Measurements from ENCODE around the gene SEH1L. TPM values are rescaled to one million over a fixed set of nuclear protein-coding genes. Genes with fewer than 3 reads are reported as not detected.
A peak's percentile ranks its signal among the peaks of the same experiment; 100 is the strongest.

SEH1L gene
- total RNA-seq, 4 donors from 2014 or later: 26.9 to 41.1 (median 34.4) TPM

DNA sequence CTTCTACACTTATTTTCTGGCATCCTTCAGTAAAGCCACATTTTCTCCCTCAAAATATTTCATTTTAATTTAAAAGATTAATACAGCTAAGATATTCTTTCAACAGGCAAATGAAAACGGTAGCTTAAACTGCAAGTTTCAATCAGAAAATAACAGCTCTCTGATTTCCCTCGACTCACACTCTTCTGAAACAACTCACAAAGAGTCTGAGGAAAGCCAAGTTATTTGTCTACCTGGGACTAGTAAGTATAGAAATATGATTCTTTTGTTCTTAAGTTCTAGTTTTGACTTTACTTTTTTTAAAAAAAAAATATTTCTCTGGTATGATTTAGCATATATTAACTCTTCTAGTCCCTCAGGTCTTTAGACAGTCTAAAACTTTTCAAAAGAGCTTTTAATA lies 70.6 kb downstream of the SEH1L start:
- peaks cover 0 to 97% (median 6%) of the 10 kb centered on the region in 3 donors for H3K36me3 ChIP-seq
- TF ChIP-seq, protein P1, sequence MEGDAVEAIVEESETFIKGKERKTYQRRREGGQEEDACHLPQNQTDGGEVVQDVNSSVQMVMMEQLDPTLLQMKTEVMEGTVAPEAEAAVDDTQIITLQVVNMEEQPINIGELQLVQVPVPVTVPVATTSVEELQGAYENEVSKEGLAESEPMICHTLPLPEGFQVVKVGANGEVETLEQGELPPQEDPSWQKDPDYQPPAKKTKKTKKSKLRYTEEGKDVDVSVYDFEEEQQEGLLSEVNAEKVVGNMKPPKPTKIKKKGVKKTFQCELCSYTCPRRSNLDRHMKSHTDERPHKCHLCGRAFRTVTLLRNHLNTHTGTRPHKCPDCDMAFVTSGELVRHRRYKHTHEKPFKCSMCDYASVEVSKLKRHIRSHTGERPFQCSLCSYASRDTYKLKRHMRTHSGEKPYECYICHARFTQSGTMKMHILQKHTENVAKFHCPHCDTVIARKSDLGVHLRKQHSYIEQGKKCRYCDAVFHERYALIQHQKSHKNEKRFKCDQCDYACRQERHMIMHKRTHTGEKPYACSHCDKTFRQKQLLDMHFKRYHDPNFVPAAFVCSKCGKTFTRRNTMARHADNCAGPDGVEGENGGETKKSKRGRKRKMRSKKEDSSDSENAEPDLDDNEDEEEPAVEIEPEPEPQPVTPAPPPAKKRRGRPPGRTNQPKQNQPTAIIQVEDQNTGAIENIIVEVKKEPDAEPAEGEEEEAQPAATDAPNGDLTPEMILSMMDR (IDR thresholded peaks at IDR 0.05): no peak
- TF ChIP-seq POLR2A (IDR thresholded peaks at IDR 0.05) (no peak), EP300 (IDR thresholded peaks at IDR 0.05) (no peak)

DNA sequence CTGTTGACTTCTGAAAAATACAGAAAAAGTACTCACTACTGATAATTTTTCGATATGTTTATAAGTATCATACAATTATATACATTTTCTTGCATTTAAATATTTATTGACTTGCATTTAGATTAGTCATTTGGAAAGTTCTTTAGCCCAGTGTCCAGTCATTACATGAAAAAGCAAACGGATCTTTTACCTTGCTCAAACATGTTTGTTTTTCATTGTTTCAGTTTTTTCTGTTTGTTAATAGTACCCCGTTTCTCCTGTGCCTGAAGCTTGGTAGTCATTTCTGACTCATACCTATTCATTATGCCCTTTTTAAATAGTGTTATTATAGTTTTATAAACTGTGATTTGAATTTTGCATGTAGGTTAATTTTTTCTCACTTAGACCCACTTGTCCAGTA lies 71.5 kb downstream of the SEH1L start:
- no peaks in the 10 kb centered on the region for H3K27me3 ChIP-seq
- no peak overlapping the region for H3K4me3 ChIP-seq
- no peak overlapping the region for H3K27ac ChIP-seq
- H3K9me3 ChIP-seq: peaks cover 0 to 10% (median 0%) of the 10 kb centered on the region in 4 donors
- H3K36me3 ChIP-seq: peaks cover 0 to 96% (median 0%) of the 10 kb centered on the region in 3 donors
- DNase-seq (ENCODE audit: low spot score in 2 of 2): no peak
- TF ChIP-seq, protein P1 (IDR thresholded peaks at IDR 0.05): no peak
- no peak for TF ChIP-seq POLR2A (IDR thresholded peaks at IDR 0.05)
- no peak for TF ChIP-seq EP300 (IDR thresholded peaks at IDR 0.05)
- H3K4me1 ChIP-seq: no peaks in the 10 kb centered on the region
- 62 to 71% methylated on average over 3 of the region's 3 CpGs for WGBS, 2 donors

More for the DNA sequence above, 70.6 kb downstream of the SEH1L start:
- Histone ChIP-seq H3K9me3 (peaks cover 0 to 10% (median 0%) of the 10 kb centered on the region in 4 donors), H3K4me1 (no peaks in the 10 kb centered on the region), H3K27ac (no peak overlapping the region), H3K27me3 (no peaks in the 10 kb centered on the region), H3K4me3 (no peak overlapping the region)
- no peak for DNase-seq (ENCODE audit: low spot score in 2 of 2)
- 84 to 85% methylated on average over 2 of the region's 2 CpGs for WGBS, 2 donors

- Histone ChIP-seq H3K27ac (no peak overlapping the region), H3K4me3 (no peak overlapping the region), H3K36me3 (peaks cover 0 to 86% (median 0%) of the 10 kb centered on the region in 3 donors), H3K4me1 (no peaks in the 10 kb centered on the region), H3K27me3 (no peaks in the 10 kb centered on the region), H3K9me3 (peaks cover 0 to 10% (median 0%) of the 10 kb centered on the region in 4 donors)
- TF ChIP-seq, protein P1 (IDR thresholded peaks at IDR 0.05): no peak
- TF ChIP-seq POLR2A (IDR thresholded peaks at IDR 0.05): no peak
- no peak for TF ChIP-seq EP300 (IDR thresholded peaks at IDR 0.05)
- DNase-seq (ENCODE audit: low spot score in 2 of 2): no peak
These were observed 74.8 kb downstream of the SEH1L start for GRCh38 chr18:13022644-13023043.

DNA sequence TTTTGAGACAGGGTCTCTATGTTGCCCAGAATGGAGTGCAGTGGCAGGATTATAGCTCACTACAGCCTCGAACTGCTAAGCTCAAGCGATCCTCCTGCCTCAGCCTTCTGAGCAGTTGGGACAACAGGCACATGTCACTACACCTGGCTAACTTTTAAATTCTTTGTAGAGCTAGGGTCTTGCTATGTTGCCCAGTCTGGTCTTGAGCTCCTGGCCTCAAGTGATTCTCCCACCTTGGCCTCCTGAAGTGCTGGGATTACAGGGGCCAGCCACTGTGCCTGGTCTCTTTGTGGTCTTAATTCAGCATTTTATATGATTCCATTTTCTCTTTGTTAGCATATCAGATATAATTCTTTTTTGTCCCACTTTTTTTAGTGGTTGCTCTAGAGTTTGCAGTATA lies 77.4 kb downstream of the SEH1L start:
- Histone ChIP-seq H3K9me3 (peaks cover 0 to 10% (median 0%) of the 10 kb centered on the region in 4 donors), H3K27ac (no peak overlapping the region), H3K4me3 (no peak overlapping the region), H3K36me3 (peaks cover 0 to 84% (median 0%) of the 10 kb centered on the region in 3 donors), H3K4me1 (no peaks in the 10 kb centered on the region), H3K27me3 (no peaks in the 10 kb centered on the region)
- whole genome bisulfite sequencing, 2 donors: 100% methylated on average over 2 of the region's 2 CpGs
- TF ChIP-seq POLR2A (IDR thresholded peaks at IDR 0.05) (no peak), EP300 (IDR thresholded peaks at IDR 0.05) (no peak)
- TF ChIP-seq, protein P1 (IDR thresholded peaks at IDR 0.05): no peak
- DNase-seq (ENCODE audit: low spot score in 2 of 2): no peak

GRCh38 chr18:13026583-13027270 lies 78.9 kb downstream of the SEH1L start:
- TF ChIP-seq POLR2A (IDR thresholded peaks at IDR 0.05) (no peak), EP300 (IDR thresholded peaks at IDR 0.05) (no peak)
- TF ChIP-seq, protein P1 (IDR thresholded peaks at IDR 0.05): no peak
- 56 to 57% methylated on average over 3 of the region's 3 CpGs for WGBS, 2 donors
- Histone ChIP-seq H3K27ac (peak overlapping the region in 1 of 4 donors; percentile 15), H3K9me3 (peaks cover 0 to 10% (median 0%) of the 10 kb centered on the region in 4 donors), H3K4me1 (no peaks in the 10 kb centered on the region), H3K4me3 (no peak overlapping the region), H3K27me3 (no peaks in the 10 kb centered on the region), H3K36me3 (peaks cover 0 to 84% (median 0%) of the 10 kb centered on the region in 3 donors)
- no peak for DNase-seq (ENCODE audit: low spot score in 2 of 2)

All from tibial nerve (tissue), 4 donors.